Measurements from ENCODE around the gene LY86. TPM values are rescaled to one million over a fixed set of nuclear protein-coding genes. Genes with fewer than 3 reads are reported as not detected.
A peak's percentile ranks its signal among the peaks of the same experiment; 100 is the strongest.

The LY86 gene
- total and polyA plus RNA-seq, 2 of the 13 experiments (the other 11 are each of a cell fraction or from before 2014, with no cell fraction given): not detected

GRCh38 chr6:6676910-6677441 lies 88.5 kb downstream of the LY86 start (continued):
- TF ChIP-seq ZSCAN21 (CRISPR knock-in tag; IDR thresholded peaks at IDR 0.05; ENCODE audit: borderline replicate concordance) (no peak), ZNF274 (CRISPR knock-in tag; IDR thresholded peaks at IDR 0.05) (peak; percentile 25; the same call in 1 of the 2 replicates), NFAT5 (CRISPR knock-in tag; IDR thresholded peaks at IDR 0.05) (no peak), ZNF816 (CRISPR knock-in tag; IDR thresholded peaks at IDR 0.05; ENCODE audit: borderline replicate concordance) (no peak), ZBTB40 (IDR thresholded peaks at IDR 0.05) (no peak), ZBTB40 (CRISPR knock-in tag; IDR thresholded peaks at IDR 0.05) (no peak), ZNF235 (CRISPR knock-in tag; IDR thresholded peaks at IDR 0.05; ENCODE audit: borderline replicate concordance) (no peak), RXRB (CRISPR knock-in tag; IDR thresholded peaks at IDR 0.05; ENCODE audit: borderline replicate concordance) (0 out of 2 replicates have a peak, but pooled peaks have one; percentile 36)
